Smooth muscle cell of the pulmonary artery (primary cell): ENCODE data around the gene RPS18. TPM values are rescaled to one million over a fixed set of nuclear protein-coding genes. Genes with fewer than 3 reads are reported as not detected.

Source experiments
- total RNA-seq: library from RNA; depleted of rRNA; stranded (reverse); fragments of >200 nt; gene quantifications from 2 replicates; pipeline ENCODE4 v1.2.3, GENCODE V29; 2014

RPS18 gene
- total RNA-seq: 1,733 and 1,914 TPM in 2 replicates

GRCh38 chr6:33271468-33272274, at the start of gene RPS18, which contains the start of gene VPS52:
RPS18 (plus strand) TSS chr6:33272075; CDS start chr6:33272120, 45 bp downstream.
VPS52 (minus strand) TSS chr6:33271876; CDS start chr6:33271675, 201 bp downstream.

DNA sequence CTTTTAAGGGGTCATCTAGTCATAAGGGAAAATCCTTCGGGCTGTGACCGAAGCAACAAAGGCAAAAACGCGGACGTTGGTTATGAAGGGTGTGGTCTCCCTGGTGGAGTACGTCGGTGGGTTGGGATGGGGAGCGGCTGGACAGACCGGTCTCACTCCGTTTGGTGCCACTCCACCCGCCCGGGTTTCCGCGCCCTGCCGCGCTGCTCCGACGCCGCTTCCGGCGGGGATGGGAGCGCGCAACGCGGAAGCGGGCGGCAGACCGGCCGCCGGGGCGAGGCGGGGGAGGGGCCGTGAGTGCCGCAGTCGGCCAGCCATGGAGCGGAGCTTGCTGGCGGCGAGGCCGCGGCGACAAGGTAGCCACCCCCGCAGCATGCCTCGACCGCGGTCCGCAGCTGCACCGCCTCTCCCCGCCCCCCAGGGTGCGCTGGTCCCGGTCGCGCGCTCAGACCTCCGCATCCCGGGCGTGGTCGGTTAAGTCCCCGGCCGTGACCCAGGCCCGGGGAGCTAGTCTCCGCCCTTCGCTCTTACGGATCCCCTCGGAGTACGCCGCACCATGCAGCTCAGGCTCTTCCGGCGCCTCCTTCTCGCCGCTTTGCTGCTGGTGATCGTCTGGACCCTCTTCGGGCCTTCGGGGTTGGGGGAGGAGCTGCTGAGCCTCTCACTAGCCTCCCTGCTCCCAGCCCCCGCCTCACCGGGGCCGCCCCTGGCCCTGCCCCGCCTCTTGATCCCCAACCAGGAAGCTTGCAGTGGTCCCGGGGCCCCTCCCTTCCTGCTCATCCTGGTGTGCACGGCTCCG, 5.2 kb downstream of the RPS18 start, which contains the start of gene B3GALT4:
B3GALT4 (plus strand) TSS at position 260 of the 799 bp plus-strand sequence; CDS start at position 557, 297 bp downstream.

DNA sequence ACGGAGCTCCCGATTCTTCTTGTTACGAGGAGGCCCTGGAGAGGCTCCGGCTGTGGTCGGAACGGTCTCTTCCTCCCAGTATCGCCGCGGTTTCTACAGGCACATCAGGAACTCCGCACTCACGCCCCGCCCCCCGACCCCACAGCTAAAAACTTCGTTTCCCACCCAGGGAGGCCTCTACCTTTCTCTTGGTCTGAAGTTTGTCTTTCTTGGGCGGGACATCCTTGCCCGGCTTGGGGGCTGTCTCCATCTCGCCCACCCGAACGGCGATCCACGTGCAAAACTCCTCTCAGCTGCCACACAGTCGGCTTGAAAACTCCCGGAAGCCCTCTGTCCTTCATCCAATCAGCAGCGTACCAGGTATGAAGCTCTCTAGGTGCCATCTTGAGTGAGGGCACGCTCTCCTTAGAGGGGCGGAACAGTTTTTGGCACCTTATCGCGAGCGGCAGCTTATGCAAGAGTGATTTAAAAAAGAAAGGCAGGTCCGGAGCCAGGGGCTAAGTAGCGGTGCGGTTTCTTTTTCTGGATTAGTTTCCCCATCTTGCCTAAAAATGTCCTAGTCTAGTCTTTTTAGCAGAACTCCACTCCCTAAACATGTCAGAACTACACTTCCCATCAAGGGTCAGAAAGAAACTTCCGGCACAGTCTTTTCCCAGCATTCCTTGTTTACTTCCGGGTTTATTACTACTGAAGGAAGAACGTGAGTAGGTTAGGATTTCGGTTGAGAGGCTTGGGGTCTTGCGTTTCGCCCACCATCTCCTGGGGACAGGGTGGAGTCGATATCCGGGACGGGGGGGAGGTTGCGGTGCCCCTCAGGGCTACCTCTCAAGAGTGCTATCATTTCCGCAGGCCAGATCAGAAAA, 17.3 kb downstream of the RPS18 start, which contains the start of the genes PFDN6 and WDR46:
PFDN6 (plus strand) TSS at position 681 of the 863 bp plus-strand sequence. CDS start 256 bp downstream, outside the sequence.
WDR46 (minus strand) TSS at position 319 of the 863 bp plus-strand sequence; CDS start at position 250, 69 bp downstream.

GRCh38 chr6:33298773-33299236, 26.9 kb downstream of the RPS18 start, which contains the start of gene RGL2:
RGL2 (minus strand) TSS chr6:33298942; CDS start chr6:33298610, 332 bp downstream.

DNA sequence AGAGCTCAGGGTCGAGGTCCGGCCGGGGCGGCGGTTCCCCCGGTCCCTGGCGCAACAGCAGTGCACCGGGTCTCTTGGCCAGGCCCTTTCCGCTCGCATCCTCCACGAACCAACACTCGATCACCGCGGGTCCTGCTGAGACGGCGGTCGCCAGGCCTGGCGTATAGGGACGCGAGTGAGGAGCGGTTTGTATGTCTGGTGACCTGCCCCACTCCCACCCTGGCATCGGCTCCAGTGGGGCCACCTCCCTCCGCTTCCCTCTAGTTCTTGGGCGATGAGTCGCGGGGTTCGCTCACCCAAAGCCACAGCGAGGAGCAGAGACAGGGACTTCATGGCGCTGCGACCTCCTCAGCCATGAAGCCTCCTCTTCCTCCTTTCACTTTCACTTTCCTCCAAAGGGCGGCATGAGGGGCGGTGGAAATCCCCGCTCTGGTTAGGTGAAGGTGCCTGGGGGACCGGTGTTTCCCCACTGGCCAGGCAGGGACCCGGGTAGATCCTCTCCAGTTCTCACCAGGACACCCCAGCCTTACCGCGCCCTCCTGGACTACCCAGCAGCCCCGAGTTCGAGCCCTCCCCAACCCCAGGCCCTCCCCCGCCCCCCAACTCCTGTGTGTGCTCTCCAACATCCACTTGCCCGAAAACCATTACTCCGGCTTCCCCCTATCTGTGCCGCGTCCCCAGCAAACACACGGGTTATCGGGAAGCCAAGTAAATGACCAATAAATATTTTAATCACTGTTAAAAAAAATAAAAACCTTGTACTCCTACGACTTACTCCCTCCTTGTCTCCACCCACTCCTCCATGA, 42.0 kb downstream of the RPS18 start, which contains the start of gene TAPBP:
TAPBP (minus strand) TSS at position 370 of the 806 bp plus-strand sequence; CDS start at position 333, 37 bp downstream.

GRCh38 chr6:33317669-33318425, 46.0 kb downstream of the RPS18 start, which contains the start of gene ZBTB22:
ZBTB22 (minus strand) TSS chr6:33317744; CDS start chr6:33316916, 828 bp downstream.

Other genes starting within 250 kb of the RPS18 start
- 0.17 and 3.8 TPM in 2 replicates for gene HLA-DPA1, start 198.4 kb upstream of the RPS18 start, total RNA-seq
- 2.8 and 19.5 TPM in 2 replicates for gene HLA-DPB1, start 196.1 kb upstream of the RPS18 start, total RNA-seq
- gene COL11A2, start 79.6 kb upstream of the RPS18 start, total RNA-seq: 0.13 and 0.83 TPM in 2 replicates
- 32.2 and 34.4 TPM in 2 replicates for gene RXRB, start 71.4 kb upstream of the RPS18 start, total RNA-seq
- 158 and 190 TPM in 2 replicates for gene SLC39A7, start 71.2 kb upstream of the RPS18 start, total RNA-seq
- 4.2 and 5.4 TPM in 2 replicates for gene HSD17B8, start 67.4 kb upstream of the RPS18 start, total RNA-seq
- gene RING1, start 63.6 kb upstream of the RPS18 start, total RNA-seq: 33.2 and 33.3 TPM in 2 replicates
- gene VPS52, start 199 bp upstream of the RPS18 start, total RNA-seq: 40.2 and 44.2 TPM in 2 replicates
- gene B3GALT4, start 5.0 kb downstream of the RPS18 start, total RNA-seq: 4.9 and 7.6 TPM in 2 replicates
- gene WDR46, start 17.2 kb downstream of the RPS18 start, total RNA-seq: 44.7 and 54.2 TPM in 2 replicates
- gene PFDN6, start 17.5 kb downstream of the RPS18 start, total RNA-seq: 20.1 and 25.2 TPM in 2 replicates
- 27.0 and 46.3 TPM in 2 replicates for gene RGL2, start 26.9 kb downstream of the RPS18 start, total RNA-seq
- 91.0 and 112 TPM in 2 replicates for gene TAPBP, start 42.0 kb downstream of the RPS18 start, total RNA-seq
- 28.3 and 28.5 TPM in 2 replicates for gene ZBTB22, start 45.7 kb downstream of the RPS18 start, total RNA-seq
- gene DAXX, start 50.9 kb downstream of the RPS18 start, total RNA-seq: 32.6 and 46.1 TPM in 2 replicates
- gene KIFC1, start 119.7 kb downstream of the RPS18 start, total RNA-seq: 2.1 and 5.0 TPM in 2 replicates
- 25.1 and 30.0 TPM in 2 replicates for gene PHF1, start 138.9 kb downstream of the RPS18 start, total RNA-seq
- 102 and 104 TPM in 2 replicates for gene CUTA, start 146.0 kb downstream of the RPS18 start, total RNA-seq
- 10.5 and 16.1 TPM in 2 replicates for gene SYNGAP1, start 148.0 kb downstream of the RPS18 start, total RNA-seq
- 4.9 and 6.5 TPM in 2 replicates for gene ZBTB9, start 182.5 kb downstream of the RPS18 start, total RNA-seq